Activated T-cell treated with anti-CD3 and anti-CD28 coated beads, Interleukin-2, amount 50 U/mL, for 48 hours (primary cell): ENCODE measurements around the gene HARBI1.

Source experiments
- DNase-seq, 2 experiments: peaks; one replicate each; pipeline ENCODE4 v3.0.0-alpha.2; 2020

Gene HARBI1

GRCh38 chr11:46617134-46617971 is at the start of gene HARBI1, which contains the start of gene ATG13:
HARBI1 (minus strand) TSS chr11:46617227; CDS start chr11:46616237, 990 bp downstream.
ATG13 (plus strand) TSS chr11:46617553; CDS start chr11:46644292, 26,739 bp downstream.
- DNase-seq: peak; percentile 92 to 95

- no peak for DNase-seq
These were observed 49.5 kb upstream of the HARBI1 start for GRCh38 chr11:46666516-46666915.

- no peak for DNase-seq
These were observed 48.3 kb upstream of the HARBI1 start for GRCh38 chr11:46665356-46665755.

GRCh38 chr11:46664612-46665011 is 47.6 kb upstream of the HARBI1 start:
- DNase-seq: no peak

- DNase-seq: no peak
These were observed 46.4 kb upstream of the HARBI1 start for GRCh38 chr11:46663277-46663940.

GRCh38 chr11:46662366-46662765 is 45.3 kb upstream of the HARBI1 start:
- no peak for DNase-seq

GRCh38 chr11:46661836-46662235 is 44.8 kb upstream of the HARBI1 start:
- no peak for DNase-seq

- DNase-seq: no peak
These were observed 42.9 kb upstream of the HARBI1 start for GRCh38 chr11:46659908-46660307.

GRCh38 chr11:46658259-46658658 is 41.2 kb upstream of the HARBI1 start:
- DNase-seq: no peak

- no peak for DNase-seq
These were observed 40.2 kb upstream of the HARBI1 start for GRCh38 chr11:46657186-46657585.

- no peak for DNase-seq
These were observed 38.6 kb upstream of the HARBI1 start for GRCh38 chr11:46655631-46656030.

- no peak for DNase-seq
These were observed 32.2 kb upstream of the HARBI1 start for GRCh38 chr11:46649180-46649738.

- DNase-seq: no peak
These were observed 27.0 kb upstream of the HARBI1 start for GRCh38 chr11:46643986-46644385.

- DNase-seq: no peak
These were observed 26.5 kb upstream of the HARBI1 start for GRCh38 chr11:46643531-46643930.

- DNase-seq: no peak
These were observed 25.8 kb upstream of the HARBI1 start for GRCh38 chr11:46642627-46643335.

- DNase-seq: no peak
These were observed 24.6 kb upstream of the HARBI1 start for GRCh38 chr11:46641639-46642038.

- no peak for DNase-seq
These were observed 23.2 kb upstream of the HARBI1 start for GRCh38 chr11:46640036-46640788.

- no peak for DNase-seq
These were observed 22.3 kb upstream of the HARBI1 start for GRCh38 chr11:46639197-46639839.

GRCh38 chr11:46637546-46637945 is 20.5 kb upstream of the HARBI1 start:
- no peak for DNase-seq

GRCh38 chr11:46635557-46636139 is 18.6 kb upstream of the HARBI1 start:
- DNase-seq: no peak
